Measurements from ENCODE around the gene TMEM60. TPM values are rescaled to one million over a fixed set of nuclear protein-coding genes. Genes with fewer than 3 reads are reported as not detected.

Gene TMEM60
- total RNA-seq, 1 donor from 2014 or later = 15.3 TPM

- ChIA-PET POLR2A (no interaction called here), CTCF (no interaction called here)
- Mint-ChIP-seq H3K4me1 (peaks cover 10% of the 10 kb centered on the region), H3K9me3 (no peaks in the 10 kb centered on the region), H3K36me3 (ENCODE audit: low read depth) (peaks cover 44% of the 10 kb centered on the region), H3K4me3 (no peak overlapping the region), H3K27ac (no peak overlapping the region), H3K27me3 (no peaks in the 10 kb centered on the region)
- ATAC-seq (ENCODE audit: low read depth) = no peak
- no peak for TF ChIP-seq CTCF (IDR thresholded peaks at IDR 0.05)
- no peak for DNase-seq
- intact Hi-C loops (cut with micrococcal nuclease) = loop anchor here (10.0 kb wide), 1 partner anchor 387 kb away; no protein-coding TSS in a partner anchor
Observed at GRCh38 chr7:77752016-77752415, 46.2 kb downstream of the TMEM60 start.

- TF ChIP-seq CTCF (IDR thresholded peaks at IDR 0.05) = no peak
- CTCF ChIA-PET = no interaction called here
- intact Hi-C loops (cut with micrococcal nuclease) = no loop called here
- Mint-ChIP-seq H3K27ac (no peak overlapping the region), H3K4me3 (no peak overlapping the region), H3K27me3 (no peaks in the 10 kb centered on the region), H3K9me3 (no peaks in the 10 kb centered on the region), H3K4me1 (peaks cover 12% of the 10 kb centered on the region), H3K36me3 (ENCODE audit: low read depth) (peaks cover 42% of the 10 kb centered on the region)
- ATAC-seq (ENCODE audit: low read depth) (no peak), DNase-seq (no peak)
- POLR2A ChIA-PET = no interaction called here
Observed at GRCh38 chr7:77747718-77748117, 50.5 kb downstream of the TMEM60 start.

GRCh38 chr7:77747178-77747577 lies 51.1 kb downstream of the TMEM60 start:
- H3K9me3 Mint-ChIP-seq = no peaks in the 10 kb centered on the region
- no peak for TF ChIP-seq CTCF (IDR thresholded peaks at IDR 0.05)
- intact Hi-C loops (cut with micrococcal nuclease) = no loop called here
- ChIA-PET CTCF (no interaction called here), POLR2A (no interaction called here)
- ATAC-seq (ENCODE audit: low read depth) (no peak), DNase-seq (no peak)
- no peak overlapping the region for H3K4me3 Mint-ChIP-seq
- peaks cover 43% of the 10 kb centered on the region for H3K36me3 Mint-ChIP-seq (ENCODE audit: low read depth)
- no peak overlapping the region for H3K27ac Mint-ChIP-seq
- no peaks in the 10 kb centered on the region for H3K27me3 Mint-ChIP-seq
- H3K4me1 Mint-ChIP-seq = peaks cover 9% of the 10 kb centered on the region

- intact Hi-C loops (cut with micrococcal nuclease) = no loop called here
- Mint-ChIP-seq H3K27ac (no peak overlapping the region), H3K9me3 (no peaks in the 10 kb centered on the region), H3K4me3 (no peak overlapping the region), H3K4me1 (peaks cover 6% of the 10 kb centered on the region), H3K27me3 (no peaks in the 10 kb centered on the region), H3K36me3 (ENCODE audit: low read depth) (peaks cover 46% of the 10 kb centered on the region)
- ATAC-seq (ENCODE audit: low read depth) (no peak), DNase-seq (no peak)
- CTCF ChIA-PET = no interaction called here
- no peak for TF ChIP-seq CTCF (IDR thresholded peaks at IDR 0.05)
- POLR2A ChIA-PET = no interaction called here
Observed at GRCh38 chr7:77746824-77747165, 51.4 kb downstream of the TMEM60 start.

- DNase-seq (no peak), ATAC-seq (ENCODE audit: low read depth) (no peak)
- Mint-ChIP-seq H3K4me1 (peaks cover 5% of the 10 kb centered on the region), H3K36me3 (ENCODE audit: low read depth) (peaks cover 44% of the 10 kb centered on the region), H3K4me3 (no peak overlapping the region), H3K9me3 (no peaks in the 10 kb centered on the region), H3K27ac (peak overlapping the region; percentile 14), H3K27me3 (no peaks in the 10 kb centered on the region)
- intact Hi-C loops (cut with micrococcal nuclease) = no loop called here
- TF ChIP-seq CTCF (IDR thresholded peaks at IDR 0.05) = no peak
- POLR2A ChIA-PET = no interaction called here
- CTCF ChIA-PET = no interaction called here
Observed at GRCh38 chr7:77746164-77746823, 51.9 kb downstream of the TMEM60 start.

Data from activated B cell treated with CpG ODN at 0.5 μM for 24 hours (primary cell).